Skin epidermis (tissue), 12 donors: ENCODE data around the gene WAPL.

Experiments used
- H3K27ac ChIP-seq, 21 experiments: fragments of 200-600 bp; sonication (generic) in 11 of 21; one replicate each; pipeline ENCODE4 v1.5.0; 2020; ENCODE audit warnings: mild to moderate bottlenecking in 3 of 21, inconsistent platforms in 2 of 21, moderate library complexity in 2 of 21
- H3K4me3 ChIP-seq, 7 experiments: fragments of 200-600 bp; sonication (generic) in 2 of 7; one replicate each; pipeline ENCODE4 v1.5.0; 2020; ENCODE audit warnings: inconsistent platforms in 2 of 7, mild to moderate bottlenecking in 2 of 7, moderate library complexity in 1 of 7

Gene WAPL

DNA sequence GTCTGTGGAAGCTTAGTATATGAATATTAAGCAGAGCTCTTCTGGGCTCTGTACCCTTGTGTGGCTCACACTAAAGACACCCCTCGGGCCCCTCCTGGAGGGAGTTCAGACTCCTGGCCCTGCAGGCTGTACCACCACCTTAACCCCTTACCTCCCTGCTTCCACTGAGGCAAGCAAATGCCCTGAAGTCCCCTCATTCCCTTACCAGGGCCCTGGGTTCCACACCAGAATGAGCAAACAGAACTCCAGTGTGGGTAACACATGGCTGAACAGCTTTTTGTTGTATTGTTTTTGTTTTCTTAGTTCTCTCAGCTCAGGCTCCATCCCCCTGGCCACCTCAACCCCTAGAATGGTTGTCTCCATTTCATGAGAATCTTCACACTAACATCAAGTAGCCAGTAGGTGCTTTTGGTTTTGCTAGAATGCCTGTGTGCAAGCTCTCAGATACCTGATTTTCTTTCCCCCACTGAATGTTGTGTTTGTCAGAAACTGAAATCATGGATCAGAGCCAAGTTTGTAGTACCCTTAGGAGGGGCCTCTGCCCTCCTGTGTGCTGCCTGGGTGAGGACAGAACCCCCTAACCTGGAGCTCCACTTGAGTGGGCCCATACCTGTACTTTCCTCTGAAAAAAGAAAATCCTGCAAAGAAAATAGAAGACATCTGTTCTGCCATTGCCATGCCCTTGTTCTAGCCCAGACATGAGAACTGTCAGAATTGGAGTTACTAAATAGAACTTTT is 2.8 kb upstream of the WAPL start:
- Histone ChIP-seq H3K27ac (peak overlapping the region in 2 of 21 experiments; percentile 12 to 13), H3K4me3 (no peak overlapping the region)

DNA sequence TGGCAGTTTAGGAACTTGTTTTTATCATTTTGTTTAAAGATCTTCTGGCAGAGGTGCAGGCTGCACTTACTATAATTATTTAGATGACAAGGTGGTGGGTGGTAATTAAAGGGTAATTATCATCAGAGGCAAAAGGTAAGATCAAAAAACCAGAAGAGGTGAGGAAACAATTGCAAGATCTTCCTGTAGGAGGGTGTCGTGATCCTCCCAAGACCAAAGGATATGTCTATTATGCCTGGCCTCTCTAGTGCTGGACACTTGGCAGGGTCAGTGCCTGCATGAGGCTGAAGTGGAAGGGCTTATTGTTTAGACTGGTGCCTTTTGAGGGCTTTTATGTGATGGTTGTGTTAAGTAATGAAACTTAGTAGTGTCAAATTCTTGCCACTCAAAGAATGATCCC is 1.8 kb upstream of the WAPL start:
- Histone ChIP-seq H3K4me3 (no peak overlapping the region), H3K27ac (peak overlapping the region in 1 of 21 experiments; percentile 99)

- H3K4me3 ChIP-seq: peak overlapping the region; percentile 81 to 99 (median 92)
- peak overlapping the region in 13 of 21 experiments; percentile 91 to 99 (median 98) for H3K27ac ChIP-seq
Measured at GRCh38 chr10:86522510-86522855, 891 bp upstream of the WAPL start.

DNA sequence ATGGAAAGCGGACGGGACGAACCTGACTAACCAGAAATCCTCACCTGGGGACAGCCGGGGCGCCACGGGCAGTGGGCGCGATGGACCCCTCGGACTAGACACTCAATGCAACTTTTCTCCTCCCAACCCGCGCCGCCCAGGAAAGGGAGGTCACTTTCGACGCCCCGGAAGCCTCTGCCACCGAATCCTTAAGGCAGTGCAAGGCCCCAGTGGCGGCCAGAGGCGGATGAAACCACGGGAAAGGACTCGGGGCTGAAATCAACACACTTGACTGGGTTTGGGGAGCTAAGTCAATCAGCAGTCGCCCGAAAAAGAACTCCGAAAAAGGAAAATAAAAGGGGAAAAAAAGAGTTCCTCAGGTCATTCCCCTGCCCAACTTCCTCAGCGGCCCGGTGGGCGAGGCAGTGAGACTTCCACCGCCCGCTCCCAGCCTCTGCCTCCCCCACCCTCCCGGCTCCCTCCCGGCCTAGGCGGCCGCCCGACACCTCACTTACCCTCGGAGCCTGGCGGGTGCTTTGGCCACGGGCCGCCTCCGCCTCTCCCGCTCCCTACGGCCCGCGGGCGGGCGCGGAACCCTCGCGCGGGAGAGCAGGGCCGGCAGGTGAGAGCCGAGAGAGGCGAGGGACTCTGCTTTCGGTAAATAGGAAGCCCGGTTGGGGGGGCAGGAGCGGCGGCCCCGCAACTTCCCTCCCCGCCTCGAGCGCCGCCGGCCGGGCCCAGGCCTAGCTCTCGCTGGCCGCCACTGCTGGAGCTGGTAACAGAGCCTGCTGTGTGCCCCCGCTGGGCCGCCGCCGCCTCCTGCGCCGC is 518 bp downstream of the WAPL start:
- Histone ChIP-seq H3K27ac (peak overlapping the region; percentile 81 to 99 (median 98)), H3K4me3 (peak overlapping the region; percentile 81 to 99 (median 92))

DNA sequence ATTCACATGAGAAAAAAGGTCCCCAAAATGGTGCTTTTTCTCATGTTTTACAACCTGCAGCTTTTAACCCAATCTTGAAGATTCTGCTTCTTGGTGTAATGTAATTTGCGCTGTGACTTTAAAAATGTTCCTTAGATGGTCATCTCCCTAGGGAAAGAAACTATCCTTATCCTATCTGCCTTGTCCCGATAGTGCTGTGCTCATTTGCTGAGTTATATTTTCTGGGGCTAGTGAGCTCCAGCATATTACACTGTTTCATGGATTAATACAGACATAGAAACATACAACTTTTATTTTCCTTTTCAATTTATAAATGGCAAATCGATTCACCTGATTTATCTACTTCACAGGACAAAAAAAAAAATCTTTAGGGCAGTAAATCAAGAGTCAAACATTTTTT is 2.8 kb downstream of the WAPL start:
- no peak overlapping the region for H3K27ac ChIP-seq
- no peak overlapping the region for H3K4me3 ChIP-seq

DNA sequence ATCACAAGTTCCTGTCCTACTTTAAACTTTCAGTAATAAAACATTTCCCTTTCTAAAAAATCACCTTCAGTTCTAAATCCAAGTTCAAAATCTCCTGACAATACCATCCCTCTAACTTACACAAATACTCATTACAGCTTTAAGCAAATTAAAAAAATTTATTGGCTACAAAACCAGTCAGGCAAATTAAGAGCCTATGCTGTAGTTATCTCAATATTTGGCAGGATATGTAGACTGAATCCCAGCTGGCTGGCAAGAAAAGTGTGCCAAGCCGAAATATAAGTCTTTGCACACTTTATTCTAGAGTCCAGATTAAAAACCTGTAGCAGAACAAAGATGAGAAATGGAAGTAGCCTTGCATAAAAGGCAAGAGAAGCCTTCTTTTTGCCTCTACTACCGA is 9.5 kb downstream of the WAPL start:
- H3K27ac ChIP-seq: peak overlapping the region in 1 of 21 experiments; percentile 13
- no peak overlapping the region for H3K4me3 ChIP-seq

GRCh38 chr10:86511027-86511865 is 10.3 kb downstream of the WAPL start:
- H3K4me3 ChIP-seq: no peak overlapping the region
- no peak overlapping the region for H3K27ac ChIP-seq

GRCh38 chr10:86509145-86509544 is 12.4 kb downstream of the WAPL start:
- Histone ChIP-seq H3K4me3 (no peak overlapping the region), H3K27ac (no peak overlapping the region)

- Histone ChIP-seq H3K27ac (no peak overlapping the region), H3K4me3 (no peak overlapping the region)
Measured at GRCh38 chr10:86508217-86508616, 13.4 kb downstream of the WAPL start.

GRCh38 chr10:86506499-86506898 is 15.1 kb downstream of the WAPL start:
- Histone ChIP-seq H3K27ac (no peak overlapping the region), H3K4me3 (no peak overlapping the region)

DNA sequence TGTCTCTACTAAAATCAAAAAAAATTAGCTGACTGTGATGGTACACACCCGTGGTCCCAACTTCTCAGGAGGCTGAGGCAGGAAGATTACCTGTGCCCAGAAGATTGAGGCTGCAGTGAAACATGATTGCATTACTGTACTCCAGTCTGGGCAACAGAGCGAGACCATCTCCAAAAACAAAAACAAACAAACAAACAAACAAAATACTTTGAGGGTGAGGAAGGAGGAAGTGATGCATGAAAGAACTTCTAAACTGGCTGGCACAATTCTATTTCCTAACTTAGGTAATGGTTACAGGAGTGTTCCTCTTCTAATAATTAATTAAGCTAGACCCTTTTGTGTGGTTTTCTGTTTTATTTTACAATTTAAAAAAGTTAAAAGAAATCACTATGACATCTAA is 15.5 kb downstream of the WAPL start:
- Histone ChIP-seq H3K4me3 (no peak overlapping the region), H3K27ac (no peak overlapping the region)

GRCh38 chr10:86504510-86504909 is 17.1 kb downstream of the WAPL start:
- Histone ChIP-seq H3K27ac (no peak overlapping the region), H3K4me3 (no peak overlapping the region)

DNA sequence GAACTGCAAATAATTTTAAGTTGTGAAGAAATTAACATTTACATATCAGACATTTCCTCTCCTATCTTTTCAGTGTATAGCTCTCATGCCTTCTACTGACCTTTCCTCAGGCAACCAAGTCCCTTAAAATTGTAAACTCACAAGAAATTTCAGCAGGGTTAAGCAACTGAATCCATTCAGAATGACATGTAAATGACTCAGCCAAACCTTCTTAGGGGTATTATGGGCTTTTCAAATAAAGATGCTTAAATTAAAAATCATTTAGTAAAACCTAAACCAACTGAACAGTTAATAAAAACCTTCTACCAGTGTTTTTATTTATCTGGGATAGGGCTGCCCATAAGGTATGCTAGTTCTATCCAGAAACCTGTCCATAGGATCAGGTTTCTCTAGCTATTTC is 20.7 kb downstream of the WAPL start:
- no peak overlapping the region for H3K27ac ChIP-seq

GRCh38 chr10:86498598-86498997 is 23.0 kb downstream of the WAPL start:
- H3K27ac ChIP-seq: no peak overlapping the region

More for the DNA sequence above, 20.7 kb downstream of the WAPL start:
- no peak overlapping the region for H3K4me3 ChIP-seq

DNA sequence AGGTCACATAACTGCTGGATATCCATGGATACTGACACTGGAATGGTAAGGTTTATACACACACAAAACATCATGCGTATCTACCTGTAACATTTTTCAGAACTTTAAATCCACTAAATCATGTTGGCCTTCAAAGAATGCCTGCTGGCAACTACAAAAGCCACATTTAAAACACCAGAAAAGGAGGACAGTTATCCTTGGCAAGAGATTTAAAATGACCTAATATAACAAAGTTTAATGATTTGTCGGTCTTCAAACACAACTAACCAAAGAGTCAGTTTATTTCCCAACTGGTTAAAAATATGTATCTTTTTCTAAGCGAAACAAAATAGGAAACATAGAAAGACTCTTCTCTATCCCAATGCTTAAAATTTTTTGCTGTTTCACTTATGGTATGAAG is 24.0 kb downstream of the WAPL start:
- Histone ChIP-seq H3K27ac (no peak overlapping the region), H3K4me3 (no peak overlapping the region)

More at GRCh38 chr10:86498598-86498997, 23.0 kb downstream of the WAPL start:
- H3K4me3 ChIP-seq: no peak overlapping the region

- no peak overlapping the region for H3K4me3 ChIP-seq
- H3K27ac ChIP-seq: no peak overlapping the region
Measured at GRCh38 chr10:86489960-86490612, 31.5 kb downstream of the WAPL start.

DNA sequence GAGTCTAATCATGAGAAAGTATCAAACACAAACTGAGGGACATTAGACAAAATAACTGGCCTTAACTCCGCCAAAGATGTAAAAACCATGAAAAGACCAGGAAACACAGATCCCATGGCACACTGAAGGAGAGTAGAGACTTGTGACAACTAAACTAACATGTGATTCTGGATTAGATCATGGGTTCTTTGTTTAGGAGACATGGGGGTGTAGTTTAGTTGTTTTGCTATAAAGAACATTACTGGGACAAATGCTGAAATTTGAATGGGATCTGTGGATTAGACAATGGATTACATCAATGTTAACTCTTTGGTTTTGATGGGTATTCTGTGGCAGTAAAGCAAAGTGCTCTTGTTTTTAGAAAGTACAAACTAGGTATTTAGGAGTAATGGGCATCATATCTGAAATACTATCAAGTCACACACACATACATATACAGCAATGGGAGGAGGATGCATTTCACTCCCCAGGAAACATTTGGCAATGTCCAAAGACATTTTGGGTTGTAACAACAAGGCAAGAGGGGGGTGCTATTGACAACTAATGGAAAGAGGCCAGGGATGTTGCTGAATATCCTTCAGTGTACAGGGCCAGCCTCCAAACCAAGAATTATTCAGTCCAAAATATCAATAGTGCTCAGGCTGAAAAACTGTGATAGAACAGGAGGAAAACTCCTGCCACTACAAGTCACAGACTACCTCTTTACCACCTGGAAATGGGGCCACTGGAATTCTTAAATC is 32.4 kb downstream of the WAPL start:
- Histone ChIP-seq H3K27ac (no peak overlapping the region), H3K4me3 (no peak overlapping the region)

DNA sequence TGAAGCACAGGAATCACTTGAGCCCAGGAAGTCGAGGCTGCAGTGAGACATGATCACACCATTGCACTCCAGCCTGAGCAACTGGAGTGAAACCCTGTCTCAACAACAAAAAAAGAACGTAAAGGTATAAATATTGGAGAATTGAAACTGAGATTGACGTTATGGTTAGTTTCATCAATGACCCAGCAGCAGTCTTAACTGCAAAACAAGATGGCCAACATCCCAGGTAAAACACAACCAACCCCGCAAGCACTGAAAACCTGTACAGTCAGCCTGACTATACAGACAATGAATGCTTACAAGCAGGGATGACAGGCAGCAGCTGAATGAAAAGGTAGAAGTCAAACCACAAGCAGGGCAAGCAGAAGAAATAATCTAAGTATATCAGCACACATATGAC is 34.7 kb downstream of the WAPL start:
- no peak overlapping the region for H3K27ac ChIP-seq
- H3K4me3 ChIP-seq: no peak overlapping the region

DNA sequence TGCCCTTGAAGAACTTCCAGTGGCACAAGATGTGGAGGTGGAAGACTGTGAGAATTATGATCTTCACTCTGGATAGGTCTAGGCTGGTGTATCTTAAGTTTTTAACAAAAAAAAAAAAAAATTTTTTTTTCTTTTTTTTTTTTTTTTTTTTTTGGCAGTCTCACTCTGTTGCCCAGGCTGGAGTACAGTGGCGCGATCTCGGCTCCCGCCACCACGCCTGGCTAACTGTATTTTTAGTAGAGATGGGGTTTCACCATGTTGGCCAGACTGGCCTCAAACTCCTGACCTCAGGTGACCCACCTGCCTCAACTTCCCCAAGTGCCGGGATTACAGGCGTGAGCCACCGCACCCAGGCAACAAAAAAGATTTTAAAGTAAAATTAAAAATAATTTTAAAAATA is 37.9 kb downstream of the WAPL start:
- H3K27ac ChIP-seq: no peak overlapping the region
- H3K4me3 ChIP-seq: no peak overlapping the region
